Upper lobe of left lung (tissue), 4 donors: Measurements from ENCODE around the gene RMRP.

Source experiments
- POLR2AphosphoS5 ChIP-seq, 2 donors: sonication (generic); formaldehyde crosslinking; IDR thresholded peaks; one replicate each; pipeline ENCODE4 v1.5.1; 2017; ENCODE audit warnings: antibody characterized with exemption in 2 of 2
- TF ChIP-seq, protein P1 (sequence below), 6 experiments: fragments of 450-650 bp in 4 of 6; fragments of 200-600 bp in 2 of 6; sonication (generic) in 2 of 6; IDR thresholded peaks; one replicate each; pipeline ENCODE4 v1.5.1; 2016 to 2019; ENCODE audit warnings: antibody characterized with exemption in 6 of 6

DNA sequence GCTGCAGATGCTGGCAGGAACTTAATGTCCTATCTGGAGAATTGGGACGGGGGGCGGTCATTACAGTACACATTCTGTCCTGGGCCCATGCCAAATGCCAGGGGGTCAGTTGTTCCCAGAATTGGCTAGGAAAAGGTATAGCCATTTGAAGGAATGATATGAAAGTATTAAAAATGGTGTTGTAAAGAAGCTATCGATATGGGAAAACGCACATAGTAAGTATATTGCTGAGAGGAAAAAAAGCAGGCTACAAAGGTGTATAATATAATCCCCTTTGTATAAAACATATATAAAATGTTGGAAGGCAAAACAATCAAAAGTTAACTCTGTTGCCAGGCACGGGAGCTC lies 7.6 kb upstream of the RMRP start:
- TF ChIP-seq, protein P1, sequence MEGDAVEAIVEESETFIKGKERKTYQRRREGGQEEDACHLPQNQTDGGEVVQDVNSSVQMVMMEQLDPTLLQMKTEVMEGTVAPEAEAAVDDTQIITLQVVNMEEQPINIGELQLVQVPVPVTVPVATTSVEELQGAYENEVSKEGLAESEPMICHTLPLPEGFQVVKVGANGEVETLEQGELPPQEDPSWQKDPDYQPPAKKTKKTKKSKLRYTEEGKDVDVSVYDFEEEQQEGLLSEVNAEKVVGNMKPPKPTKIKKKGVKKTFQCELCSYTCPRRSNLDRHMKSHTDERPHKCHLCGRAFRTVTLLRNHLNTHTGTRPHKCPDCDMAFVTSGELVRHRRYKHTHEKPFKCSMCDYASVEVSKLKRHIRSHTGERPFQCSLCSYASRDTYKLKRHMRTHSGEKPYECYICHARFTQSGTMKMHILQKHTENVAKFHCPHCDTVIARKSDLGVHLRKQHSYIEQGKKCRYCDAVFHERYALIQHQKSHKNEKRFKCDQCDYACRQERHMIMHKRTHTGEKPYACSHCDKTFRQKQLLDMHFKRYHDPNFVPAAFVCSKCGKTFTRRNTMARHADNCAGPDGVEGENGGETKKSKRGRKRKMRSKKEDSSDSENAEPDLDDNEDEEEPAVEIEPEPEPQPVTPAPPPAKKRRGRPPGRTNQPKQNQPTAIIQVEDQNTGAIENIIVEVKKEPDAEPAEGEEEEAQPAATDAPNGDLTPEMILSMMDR (IDR thresholded peaks at IDR 0.05) = no peak
- no peak for TF ChIP-seq POLR2AphosphoS5 (IDR thresholded peaks at IDR 0.05)
